DOHH2 (cell line): Measurements from ENCODE around the gene VAMP4.
"Not testable (repeated sequence)": the region's sequence is repeated elsewhere in the genome, so short reads cannot be mapped to it uniquely, and the experiment has no call there.

Experiments used
- CTCF ChIP-seq: fragments of 200-600 bp; sonication (generic); IDR thresholded peaks from one replicate; pipeline ENCODE4 v1.5.1; 2014; ENCODE audit warnings: antibody characterized with exemption, mild to moderate bottlenecking, low read depth, low read length; ENCODE audit not compliant: poor library complexity, severe bottlenecking
- EZH2phosphoT487 ChIP-seq: fragments of 200-600 bp; sonication (generic); IDR thresholded peaks from 2 replicates; pipeline ENCODE4 v1.6.1; 2017; ENCODE audit warnings: borderline replicate concordance, mild to moderate bottlenecking, antibody characterized with exemption, low read length, moderate library complexity, mixed read lengths

GRCh38 chr1:171695772-171696171 lies 46.1 kb downstream of the VAMP4 start:
- TF ChIP-seq CTCF, EZH2phosphoT487: not testable (repeated sequence)
